Ishikawa (cell line): ENCODE measurements around the gene CCNE1.

Experiments used
- CEBPB ChIP-seq: IDR thresholded peaks from 2 replicates; pipeline ENCODE4 v1.6.1; 2012
- EGR1 ChIP-seq: IDR thresholded peaks from 2 replicates; pipeline ENCODE4 v1.6.1; 2012
- EP300 ChIP-seq: IDR thresholded peaks from 2 replicates; pipeline ENCODE4 v1.6.1; 2012; ENCODE audit warnings: borderline replicate concordance
- FOXM1 ChIP-seq: IDR thresholded peaks from 2 replicates; pipeline ENCODE4 v1.6.1; 2012; ENCODE audit warnings: low read depth, borderline replicate concordance
- MAX ChIP-seq: IDR thresholded peaks from 2 replicates; pipeline ENCODE4 v1.6.1; 2012
- NFIC ChIP-seq: IDR thresholded peaks from 2 replicates; pipeline ENCODE4 v1.6.1; 2012
- RAD21 ChIP-seq: IDR thresholded peaks from 2 replicates; pipeline ENCODE4 v1.6.1; 2012; ENCODE audit warnings: low read depth
- REST ChIP-seq: IDR thresholded peaks from 2 replicates; pipeline ENCODE4 v1.6.1; 2012; ENCODE audit warnings: low read depth, mild to moderate bottlenecking
- TAF1 ChIP-seq: IDR thresholded peaks from 2 replicates; pipeline ENCODE4 v1.6.1; 2012; ENCODE audit warnings: low read depth, mild to moderate bottlenecking
- TCF12 ChIP-seq: IDR thresholded peaks from 2 replicates; pipeline ENCODE4 v1.6.1; 2012; ENCODE audit warnings: low read depth
- TEAD4 ChIP-seq: IDR thresholded peaks from 2 replicates; pipeline ENCODE4 v1.6.1; 2012
- USF1 ChIP-seq: IDR thresholded peaks from 2 replicates; pipeline ENCODE4 v1.6.1; 2012
- YY1 ChIP-seq: IDR thresholded peaks from 2 replicates; pipeline ENCODE4 v1.6.1; 2012; ENCODE audit warnings: low read depth
- ZBTB7A ChIP-seq: IDR thresholded peaks from 2 replicates; pipeline ENCODE4 v1.6.1; 2012; ENCODE audit warnings: low read depth

GRCh38 chr19:29840066-29840950, 28.5 kb downstream of the CCNE1 start:
- no peak for TF ChIP-seq EGR1
- TF ChIP-seq TCF12 = no peak
- no peak for TF ChIP-seq ZBTB7A
- no peak for TF ChIP-seq TAF1
- no peak for TF ChIP-seq REST
- no peak for TF ChIP-seq CEBPB
- no peak for TF ChIP-seq RAD21
- no peak for TF ChIP-seq USF1
- TF ChIP-seq NFIC = no peak
- TF ChIP-seq EP300 = no peak
- no peak for TF ChIP-seq MAX
- no peak for TF ChIP-seq TEAD4
- no peak for TF ChIP-seq FOXM1
- TF ChIP-seq YY1 = no peak
